GM23338 (cell line): ENCODE data around the gene LEO1.

Experiments used
- CREB1 ChIP-seq: fragments of 250-450 bp; sonication (Bioruptor Pico); IDR thresholded peaks from 2 replicates; pipeline ENCODE4 v1.5.0; 2020; ENCODE audit warnings: low read depth, mild to moderate bottlenecking, moderate library complexity
- ETS1 ChIP-seq: IDR thresholded peaks from 2 replicates; pipeline ENCODE4 v1.6.1; 2016; ENCODE audit warnings: antibody characterized with exemption
- EZH2 ChIP-seq: fragments of 200-600 bp; sonication (generic); IDR thresholded peaks from one replicate; pipeline ENCODE4 v1.8.0; 2017; ENCODE audit warnings: antibody characterized with exemption, mild to moderate bottlenecking, low read depth; ENCODE audit not compliant: unreplicated experiment
- EZH2phosphoT487 ChIP-seq: fragments of 200-600 bp; sonication (generic); IDR thresholded peaks from one replicate; pipeline ENCODE4 v1.8.1; 2018; ENCODE audit warnings: antibody characterized with exemption; ENCODE audit not compliant: unreplicated experiment
- JUNB ChIP-seq: IDR thresholded peaks from one replicate; pipeline ENCODE4 v1.6.1; 2016; ENCODE audit warnings: antibody characterized with exemption; ENCODE audit not compliant: unreplicated experiment
- NANOG ChIP-seq: IDR thresholded peaks from 2 replicates; pipeline ENCODE4 v1.6.1; 2016; ENCODE audit warnings: antibody characterized with exemption, borderline replicate concordance
- POLR2AphosphoS5 ChIP-seq: IDR thresholded peaks from 2 replicates; pipeline ENCODE4 v1.6.1; 2016; ENCODE audit warnings: antibody characterized with exemption, low read depth
- REST ChIP-seq: IDR thresholded peaks from one replicate; pipeline ENCODE4 v1.6.1; 2018; ENCODE audit warnings: antibody characterized with exemption; ENCODE audit not compliant: unreplicated experiment
- STAT1 ChIP-seq: IDR thresholded peaks from one replicate; pipeline ENCODE4 v1.6.1; 2016; ENCODE audit warnings: antibody characterized with exemption; ENCODE audit not compliant: unreplicated experiment
- ZNF114 ChIP-seq: fragments of 250-450 bp; sonication (Bioruptor Pico); IDR thresholded peaks from 2 replicates; pipeline ENCODE4 v1.5.0; 2020; ENCODE audit warnings: mild to moderate bottlenecking, moderate library complexity
- ZNF331 ChIP-seq: fragments of 250-450 bp; sonication (Bioruptor Pico); IDR thresholded peaks from 2 replicates; pipeline ENCODE4 v1.5.0; 2020; ENCODE audit warnings: low read depth, mild to moderate bottlenecking, moderate library complexity
- ZNF462 ChIP-seq: fragments of 250-450 bp; sonication (Bioruptor Pico); IDR thresholded peaks from 2 replicates; pipeline ENCODE4 v1.5.0; 2020; ENCODE audit warnings: mild to moderate bottlenecking, moderate library complexity
- TF ChIP-seq, protein P1 (sequence below), 2 experiments: fragments of 200-600 bp in 1 of 2; sonication (generic) in 1 of 2; conservative IDR thresholded peaks; 2 replicates each; pipeline versions ENCODE4 v1.5.1 to v1.6.1; 2016 to 2017; ENCODE audit warnings: antibody characterized with exemption in 2 of 2, low read depth in 2 of 2, mild to moderate bottlenecking in 2 of 2, moderate library complexity in 1 of 2

DNA sequence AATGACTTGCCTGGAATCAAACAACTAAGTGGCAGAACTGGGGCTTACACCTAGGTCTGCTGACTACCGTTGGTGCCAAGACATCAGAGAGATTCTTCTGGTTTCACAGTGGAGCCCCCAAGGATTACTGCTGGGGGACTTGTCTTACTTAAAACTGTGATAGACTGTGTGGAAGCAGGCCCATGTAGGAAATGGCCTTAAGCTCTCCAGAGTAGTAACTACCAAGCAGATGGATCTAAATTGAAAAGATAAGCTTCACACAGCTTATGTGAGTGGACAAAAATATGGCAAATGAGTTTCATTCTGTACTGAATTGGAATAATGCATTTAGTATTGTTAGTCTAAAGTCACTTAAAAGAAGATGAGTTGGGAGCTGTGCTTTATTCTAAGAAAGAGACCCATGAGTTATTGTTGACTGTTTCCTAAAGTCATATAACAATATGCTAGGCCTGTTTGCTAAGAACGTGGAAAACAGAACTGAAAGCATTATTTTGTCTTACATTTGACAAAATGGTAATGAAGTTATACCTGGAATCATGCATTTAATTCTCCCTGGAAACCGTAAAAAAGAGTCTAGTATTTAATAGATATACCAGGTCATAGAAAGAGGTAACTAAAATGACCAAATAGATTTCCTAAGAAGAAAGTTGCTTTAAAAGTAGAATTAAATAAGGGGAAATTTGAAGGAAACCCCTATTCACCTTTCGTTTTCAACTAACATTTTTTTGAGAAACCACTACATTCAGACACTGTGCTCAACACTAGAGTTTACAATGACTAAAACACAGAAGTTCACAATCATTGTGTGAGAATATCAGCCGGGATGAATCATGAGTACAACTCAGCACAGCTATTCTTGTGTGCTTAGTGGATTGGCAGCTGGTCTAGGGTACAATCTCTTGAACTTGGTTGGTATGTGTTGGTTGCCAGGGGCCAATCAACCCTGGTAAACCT lies 34.4 kb upstream of the LEO1 start:
- TF ChIP-seq, protein P1, sequence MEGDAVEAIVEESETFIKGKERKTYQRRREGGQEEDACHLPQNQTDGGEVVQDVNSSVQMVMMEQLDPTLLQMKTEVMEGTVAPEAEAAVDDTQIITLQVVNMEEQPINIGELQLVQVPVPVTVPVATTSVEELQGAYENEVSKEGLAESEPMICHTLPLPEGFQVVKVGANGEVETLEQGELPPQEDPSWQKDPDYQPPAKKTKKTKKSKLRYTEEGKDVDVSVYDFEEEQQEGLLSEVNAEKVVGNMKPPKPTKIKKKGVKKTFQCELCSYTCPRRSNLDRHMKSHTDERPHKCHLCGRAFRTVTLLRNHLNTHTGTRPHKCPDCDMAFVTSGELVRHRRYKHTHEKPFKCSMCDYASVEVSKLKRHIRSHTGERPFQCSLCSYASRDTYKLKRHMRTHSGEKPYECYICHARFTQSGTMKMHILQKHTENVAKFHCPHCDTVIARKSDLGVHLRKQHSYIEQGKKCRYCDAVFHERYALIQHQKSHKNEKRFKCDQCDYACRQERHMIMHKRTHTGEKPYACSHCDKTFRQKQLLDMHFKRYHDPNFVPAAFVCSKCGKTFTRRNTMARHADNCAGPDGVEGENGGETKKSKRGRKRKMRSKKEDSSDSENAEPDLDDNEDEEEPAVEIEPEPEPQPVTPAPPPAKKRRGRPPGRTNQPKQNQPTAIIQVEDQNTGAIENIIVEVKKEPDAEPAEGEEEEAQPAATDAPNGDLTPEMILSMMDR (conservative IDR thresholded peaks at IDR 0.05; ENCODE audit: low read depth in 2 of 2), result no peak
- no peak for TF ChIP-seq CREB1
- TF ChIP-seq REST, result no peak
- no peak for TF ChIP-seq EZH2phosphoT487
- TF ChIP-seq POLR2AphosphoS5, result no peak
- no peak for TF ChIP-seq ETS1
- TF ChIP-seq EZH2, result no peak
- no peak for TF ChIP-seq STAT1
- TF ChIP-seq JUNB, result no peak
- TF ChIP-seq ZNF331 (CRISPR knock-in tag), result no peak
- TF ChIP-seq NANOG, result no peak
- no peak for TF ChIP-seq ZNF114
- no peak for TF ChIP-seq ZNF462
